Measurements from ENCODE around the gene SLC50A1.

The SLC50A1 gene

DNA sequence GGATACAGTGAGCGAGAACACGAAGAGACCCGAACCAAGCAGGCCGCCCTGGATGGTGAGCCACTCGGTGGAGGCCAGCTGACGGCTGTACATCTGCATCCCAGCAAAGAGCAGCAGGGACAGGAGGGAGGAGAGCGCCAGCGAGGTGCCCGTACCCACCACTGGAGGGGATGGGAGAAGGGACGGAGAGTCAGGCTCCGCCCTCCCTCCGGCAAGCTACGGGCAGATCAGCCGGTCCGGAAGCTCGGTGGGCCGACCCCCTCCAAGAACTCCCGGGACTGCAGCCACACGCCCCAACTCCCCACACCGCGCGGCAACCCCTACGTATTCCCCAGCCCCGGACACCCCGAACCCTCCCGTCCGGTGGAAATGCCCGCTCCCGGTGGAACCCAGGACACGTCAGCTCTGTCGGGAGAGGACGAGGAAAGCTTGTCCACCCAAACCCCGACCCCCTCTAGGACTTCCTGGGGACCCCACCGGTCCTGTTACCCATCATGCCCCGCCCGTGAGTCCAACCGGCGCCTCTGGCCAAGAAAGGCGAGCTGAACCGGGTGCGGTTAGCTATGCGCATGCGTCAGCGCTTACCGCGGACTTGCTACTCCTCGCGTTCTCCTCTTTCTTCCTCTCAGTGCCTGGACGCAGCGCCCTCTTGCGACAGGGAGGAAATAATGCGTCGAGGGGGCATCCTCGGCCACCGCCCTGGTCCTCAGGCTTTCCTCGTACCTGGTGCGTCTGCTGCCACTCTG is 37.3 kb downstream of the SLC50A1 start, which contains the start of gene KRTCAP2:
Gene KRTCAP2, minus strand, starts transcription at position 573 of the 746 bp plus-strand sequence. Its CDS starts 80 bp downstream, at position 493.
- DNase-seq: peak; percentile 89

DNA sequence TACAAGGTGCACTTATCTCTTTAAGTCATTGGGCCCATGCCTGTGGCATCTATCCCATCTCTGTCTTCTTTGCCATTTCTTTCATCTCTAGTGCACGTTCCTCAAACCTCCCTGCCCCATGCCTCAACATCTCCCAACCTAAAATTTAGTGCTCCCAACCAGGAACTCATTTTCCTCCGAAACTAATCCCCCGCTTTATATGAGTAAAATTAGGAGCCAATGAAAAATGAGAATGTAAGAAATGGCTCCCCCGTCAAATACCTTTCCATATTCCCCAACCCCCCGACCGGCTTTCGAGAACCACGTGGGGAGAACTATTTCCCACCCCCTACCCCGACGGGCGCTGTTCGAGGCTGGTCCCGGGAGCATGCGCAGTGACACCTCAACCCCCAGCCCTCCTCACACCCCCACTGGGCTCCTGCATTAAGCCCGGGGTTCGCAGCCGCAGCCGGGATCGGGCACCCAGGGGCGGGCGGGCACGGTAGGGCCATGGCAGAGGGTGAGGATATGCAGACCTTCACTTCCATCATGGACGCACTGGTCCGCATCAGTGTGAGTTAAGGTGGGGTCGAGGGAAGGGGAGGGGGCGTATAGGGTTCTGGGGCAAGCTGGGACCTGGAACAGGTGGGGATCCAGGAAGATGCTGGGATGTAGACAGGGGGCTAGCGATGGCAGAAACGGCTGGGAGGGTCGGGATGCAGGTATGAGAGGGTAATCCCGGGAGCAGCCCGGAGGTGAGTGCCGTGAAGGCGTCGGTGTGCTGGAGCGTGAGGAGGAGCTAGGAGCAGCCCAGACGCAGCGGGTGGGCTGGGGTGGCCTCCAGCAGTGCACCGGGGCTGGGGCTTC is 38.0 kb downstream of the SLC50A1 start, which contains the start of gene TRIM46:
Gene TRIM46, plus strand, starts transcription at position 372 of the 846 bp plus-strand sequence. Its CDS starts 118 bp downstream, at position 490.
- peak; percentile 59 for DNase-seq

DNA sequence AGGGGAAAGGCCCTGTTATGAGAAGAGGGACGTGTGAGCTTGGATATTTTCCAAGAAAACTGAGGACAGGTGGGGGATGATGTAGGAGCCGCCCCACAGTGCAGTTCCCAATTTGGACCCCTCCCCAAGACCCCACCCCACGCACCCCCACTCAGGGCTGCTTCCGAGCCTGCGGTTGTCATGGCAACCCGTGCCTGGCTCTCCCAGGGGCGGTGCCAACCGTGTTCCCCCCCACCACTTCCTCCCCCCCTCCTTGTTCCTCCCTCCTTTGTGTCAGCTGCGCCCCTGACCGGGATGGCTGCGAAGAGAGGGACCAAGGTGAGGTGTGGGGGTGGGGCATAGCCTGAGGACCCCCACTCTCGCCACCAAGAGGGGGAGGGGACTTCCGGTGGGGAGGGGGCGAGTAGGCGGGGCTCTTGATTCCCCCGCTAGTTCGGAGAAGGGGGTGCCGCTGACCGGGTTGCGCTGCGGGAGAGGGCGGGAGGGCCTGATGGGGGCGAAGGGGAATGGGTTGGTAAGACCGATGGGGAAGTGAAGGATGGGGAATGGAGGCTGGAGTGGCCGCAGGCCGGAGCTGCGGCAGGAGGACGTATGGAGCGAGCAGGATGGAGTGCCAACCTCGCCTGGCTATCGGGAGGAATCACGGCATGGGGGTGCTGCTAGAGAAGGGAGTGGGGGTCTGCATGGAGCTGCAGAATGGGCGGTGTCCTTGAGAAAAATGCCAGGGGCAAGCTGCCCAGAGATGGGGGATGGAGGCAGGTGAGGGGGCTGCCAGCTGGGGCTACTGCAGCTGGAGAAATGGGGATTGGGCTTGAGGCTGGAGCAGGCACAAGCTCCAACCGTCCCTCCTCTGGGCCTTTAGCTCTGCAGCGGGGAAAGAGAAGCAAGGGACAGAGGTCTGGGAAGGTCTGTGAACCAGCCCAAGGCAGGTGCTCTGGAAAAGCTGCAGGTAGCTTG is 39.0 kb downstream of the SLC50A1 start:
- peak; percentile 59 for DNase-seq

DNA sequence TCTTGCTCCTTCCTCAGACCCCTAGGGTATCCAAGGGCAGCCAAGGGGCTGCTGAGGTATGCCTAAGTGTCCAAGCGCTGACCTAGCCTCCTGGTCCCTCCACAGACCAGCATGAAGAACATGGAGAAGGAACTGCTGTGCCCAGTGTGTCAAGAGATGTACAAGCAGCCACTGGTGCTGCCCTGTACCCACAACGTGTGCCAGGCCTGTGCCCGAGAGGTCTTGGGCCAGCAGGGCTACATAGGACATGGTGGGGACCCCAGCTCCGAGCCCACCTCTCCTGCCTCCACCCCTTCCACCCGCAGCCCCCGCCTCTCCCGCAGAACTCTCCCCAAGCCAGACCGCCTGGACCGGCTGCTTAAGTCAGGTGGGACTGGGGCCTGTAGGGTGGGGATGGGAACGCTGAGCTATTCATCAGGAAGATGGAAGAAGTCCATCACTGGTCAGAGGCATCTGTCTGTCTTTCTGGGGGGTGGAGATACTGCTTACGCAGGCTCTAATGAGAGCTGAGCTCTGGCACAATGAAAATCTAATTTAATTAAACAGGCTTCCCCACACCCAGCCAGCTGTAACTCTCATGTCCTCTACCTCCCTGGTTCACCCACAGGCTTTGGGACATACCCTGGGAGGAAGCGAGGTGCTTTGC is 39.8 kb downstream of the SLC50A1 start:
- DNase-seq: no peak

DNA sequence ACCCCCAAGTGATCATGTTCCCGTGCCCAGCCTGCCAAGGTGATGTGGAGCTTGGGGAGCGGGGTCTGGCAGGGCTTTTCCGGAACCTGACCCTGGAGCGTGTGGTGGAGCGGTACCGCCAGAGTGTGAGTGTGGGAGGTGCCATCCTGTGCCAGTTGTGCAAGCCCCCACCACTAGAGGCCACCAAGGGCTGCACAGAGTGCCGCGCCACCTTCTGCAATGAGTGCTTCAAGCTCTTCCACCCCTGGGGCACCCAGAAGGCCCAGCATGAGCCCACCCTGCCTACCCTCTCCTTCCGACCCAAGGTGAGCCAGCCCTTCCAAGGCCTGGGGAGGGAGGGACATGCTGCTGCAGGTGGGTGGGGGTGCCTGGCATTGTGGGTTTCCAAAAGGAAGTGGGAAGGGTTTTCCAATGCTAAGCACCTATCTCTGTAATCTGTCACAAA is 40.3 kb downstream of the SLC50A1 start:
- DNase-seq: no peak

DNA sequence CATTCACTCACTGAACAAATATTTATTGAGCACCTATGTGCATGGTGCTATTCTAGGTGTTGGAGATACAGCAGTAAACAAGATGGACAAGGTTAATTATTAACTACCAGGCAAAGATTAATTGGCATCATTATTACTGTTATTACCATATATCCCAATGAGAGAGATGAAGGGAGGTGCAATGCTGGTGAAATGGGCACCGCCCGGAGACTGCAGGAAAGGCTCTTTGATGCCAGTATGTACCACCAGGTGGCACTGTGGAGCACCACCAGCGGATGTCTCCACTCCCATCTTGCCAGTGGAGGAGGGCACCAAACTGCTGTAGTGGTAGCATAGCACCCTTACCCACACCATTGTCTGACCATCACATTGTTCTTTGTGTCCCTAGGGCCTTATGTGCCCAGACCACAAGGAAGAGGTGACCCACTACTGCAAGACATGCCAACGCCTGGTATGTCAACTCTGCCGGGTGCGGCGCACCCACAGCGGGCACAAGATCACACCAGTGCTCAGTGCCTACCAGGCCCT is 41.0 kb downstream of the SLC50A1 start:
- DNase-seq: peak; percentile 30

DNA sequence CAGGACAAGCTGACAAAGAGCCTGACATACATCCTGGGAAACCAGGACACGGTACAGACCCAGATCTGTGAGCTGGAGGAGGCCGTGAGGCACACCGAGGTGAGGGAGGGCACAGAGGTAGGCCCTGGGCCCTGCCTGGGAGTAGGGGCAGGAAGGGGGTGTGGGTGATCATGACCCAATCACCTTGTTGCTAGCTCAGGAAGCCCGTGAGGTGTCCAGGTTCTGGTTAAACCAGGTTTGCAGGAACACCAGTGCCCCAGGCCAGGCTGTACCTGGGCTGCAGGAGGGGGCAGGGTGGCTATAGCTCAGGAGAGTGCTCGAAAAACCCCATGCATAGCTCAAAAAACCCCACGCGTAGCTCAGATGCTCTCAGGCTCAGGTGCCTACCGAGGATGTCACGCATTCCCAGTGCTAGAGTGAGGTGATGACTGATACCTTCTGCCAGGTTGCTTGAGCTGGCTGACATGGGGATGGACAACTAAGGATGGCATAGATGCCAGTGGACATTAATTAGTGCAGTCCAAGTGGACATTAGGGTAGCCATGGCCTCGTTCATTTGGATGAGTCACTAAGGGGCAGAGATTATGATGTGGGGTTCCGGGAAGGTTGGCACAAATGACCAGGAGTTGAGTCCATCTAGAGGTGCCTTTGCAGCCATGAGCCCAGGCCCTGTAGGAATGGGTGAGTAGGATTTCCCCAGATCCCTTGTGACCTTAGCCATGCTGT is 41.7 kb downstream of the SLC50A1 start:
- no peak for DNase-seq

DNA sequence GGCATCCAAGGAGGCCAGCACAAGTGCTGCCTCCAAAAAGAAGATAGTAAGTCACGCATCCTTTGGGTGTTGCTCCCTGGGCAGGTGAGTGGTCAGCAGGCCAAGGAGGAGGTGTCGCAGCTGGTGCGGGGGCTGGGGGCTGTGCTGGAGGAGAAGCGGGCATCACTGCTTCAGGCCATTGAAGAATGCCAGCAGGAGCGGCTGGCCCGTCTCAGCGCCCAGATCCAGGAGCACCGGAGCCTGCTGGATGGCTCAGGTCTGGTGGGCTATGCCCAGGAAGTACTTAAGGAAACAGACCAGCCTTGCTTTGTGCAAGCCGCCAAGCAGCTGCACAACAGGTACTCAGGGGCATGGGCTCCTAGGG is 42.2 kb downstream of the SLC50A1 start:
- no peak for DNase-seq

DNA sequence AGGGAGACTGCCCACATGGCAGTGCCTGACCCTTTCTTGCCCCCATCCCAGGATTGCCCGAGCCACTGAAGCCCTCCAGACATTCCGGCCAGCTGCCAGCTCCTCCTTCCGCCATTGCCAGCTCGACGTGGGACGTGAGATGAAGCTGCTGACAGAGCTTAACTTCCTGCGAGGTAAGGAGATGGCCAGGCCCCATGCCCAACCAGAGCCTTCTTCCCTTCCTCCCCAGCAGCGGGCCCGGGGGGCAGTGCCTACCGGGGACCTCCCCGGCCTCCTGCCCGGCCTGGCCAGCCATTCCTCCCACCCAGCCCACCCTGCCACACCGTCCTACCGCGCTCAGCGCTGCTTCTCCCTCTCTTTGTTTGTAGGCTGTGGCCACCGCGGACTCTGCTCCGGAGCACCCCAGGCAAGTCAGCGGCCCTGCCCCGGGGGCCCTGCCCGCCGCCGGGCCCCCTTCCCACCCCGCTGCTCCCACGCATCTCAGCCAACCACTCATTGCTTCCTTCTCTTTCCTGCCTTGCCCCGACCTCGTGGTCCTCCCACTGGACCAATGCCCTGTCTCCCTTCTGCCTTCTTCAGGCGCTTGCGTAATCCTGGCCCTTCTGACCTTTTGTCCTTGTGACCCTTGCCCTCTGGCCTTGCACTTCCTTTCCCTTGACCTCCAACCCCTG is 42.9 kb downstream of the SLC50A1 start:
- DNase-seq: no peak

DNA sequence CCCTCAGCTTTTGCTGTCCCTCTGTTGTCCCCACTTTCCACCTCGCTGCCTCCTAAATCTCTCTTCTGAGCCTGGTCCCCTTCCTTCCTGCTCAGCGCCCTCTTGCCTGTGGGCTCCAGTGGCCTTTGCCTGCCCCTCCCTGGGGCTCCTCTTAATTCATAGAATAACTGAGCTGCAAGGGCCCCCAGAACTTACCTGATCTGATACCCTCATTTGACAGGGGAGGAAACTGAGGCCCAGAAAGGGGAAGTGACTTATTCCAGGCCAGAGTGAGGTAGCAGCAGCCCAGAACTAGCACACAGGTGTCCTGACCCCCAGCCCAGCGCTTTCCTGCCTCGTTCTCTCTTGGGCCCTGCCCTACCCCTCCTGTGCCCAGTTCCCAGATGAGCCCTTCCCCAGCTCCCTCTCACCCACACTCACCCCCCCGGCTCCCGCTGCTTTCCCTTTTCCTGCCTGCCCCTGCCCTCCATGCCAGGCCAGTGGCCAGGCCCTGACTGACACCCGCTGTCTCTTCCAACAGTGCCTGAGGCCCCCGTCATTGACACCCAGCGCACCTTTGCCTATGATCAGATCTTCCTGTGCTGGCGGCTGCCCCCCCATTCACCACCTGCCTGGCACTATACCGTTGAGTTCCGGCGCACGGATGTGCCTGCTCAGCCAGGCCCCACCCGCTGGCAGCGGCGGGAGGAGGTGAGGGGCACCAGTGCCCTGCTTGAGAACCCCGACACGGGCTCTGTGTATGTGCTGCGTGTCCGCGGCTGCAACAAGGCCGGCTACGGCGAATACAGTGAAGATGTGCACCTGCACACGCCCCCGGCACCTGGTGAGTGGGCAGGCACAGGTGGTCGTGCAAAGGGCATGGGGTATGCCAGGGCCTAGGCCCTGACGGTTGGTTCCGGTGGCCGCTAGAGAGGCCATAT is 43.7 kb downstream of the SLC50A1 start:
- no peak for DNase-seq

DNA sequence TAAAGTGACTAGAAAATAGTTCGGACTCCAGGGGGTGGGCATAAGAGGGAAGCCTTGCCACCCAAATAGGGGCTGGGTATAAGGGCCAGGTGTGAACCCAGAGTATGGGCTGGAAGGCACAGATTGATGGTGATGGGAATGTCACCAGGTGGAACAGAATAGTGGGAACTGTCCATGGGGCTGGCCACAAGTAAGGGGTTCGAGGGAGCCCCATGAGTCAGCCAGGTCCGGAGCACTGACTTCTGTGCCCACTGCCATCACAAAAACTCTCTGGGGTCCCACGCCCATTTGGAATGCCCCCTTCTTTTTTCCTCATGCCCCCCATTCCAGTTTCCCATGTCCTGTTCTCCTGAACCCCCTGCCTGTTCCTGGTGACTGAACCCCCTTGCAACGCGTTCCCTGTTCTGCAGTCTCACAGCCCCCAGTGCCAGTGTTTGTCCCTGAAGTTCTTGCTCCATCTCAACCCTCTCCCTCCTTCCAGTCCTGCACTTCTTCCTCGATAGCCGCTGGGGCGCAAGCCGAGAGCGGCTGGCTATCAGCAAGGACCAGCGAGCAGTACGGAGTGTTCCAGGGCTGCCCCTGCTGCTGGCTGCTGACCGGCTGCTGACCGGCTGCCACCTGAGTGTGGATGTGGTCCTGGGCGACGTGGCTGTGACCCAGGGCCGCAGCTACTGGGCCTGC is 45.9 kb downstream of the SLC50A1 start:
- DNase-seq: no peak

DNA sequence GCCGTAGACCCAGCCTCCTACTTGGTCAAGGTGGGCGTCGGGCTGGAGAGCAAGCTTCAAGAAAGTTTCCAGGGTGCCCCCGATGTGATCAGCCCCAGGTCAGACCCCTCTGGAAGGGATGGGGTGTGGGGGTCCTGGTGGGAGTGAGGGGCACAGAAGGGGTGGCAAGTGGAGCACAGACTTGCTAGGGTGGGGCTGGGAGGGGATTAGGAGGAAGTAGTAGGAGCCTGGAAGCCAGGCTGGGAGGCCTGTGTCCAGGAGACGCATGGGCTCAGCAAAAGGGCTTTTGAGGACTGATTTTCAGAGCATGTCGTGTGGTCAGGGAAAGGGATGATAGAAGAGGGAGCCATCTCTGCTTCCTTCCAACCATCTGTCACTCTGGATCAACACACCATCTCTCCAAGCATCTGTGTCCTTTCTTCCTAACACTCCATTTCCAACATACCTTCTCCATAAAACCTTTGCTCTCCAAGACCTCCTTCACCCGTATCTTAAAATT is 46.4 kb downstream of the SLC50A1 start:
- no peak for DNase-seq

DNA sequence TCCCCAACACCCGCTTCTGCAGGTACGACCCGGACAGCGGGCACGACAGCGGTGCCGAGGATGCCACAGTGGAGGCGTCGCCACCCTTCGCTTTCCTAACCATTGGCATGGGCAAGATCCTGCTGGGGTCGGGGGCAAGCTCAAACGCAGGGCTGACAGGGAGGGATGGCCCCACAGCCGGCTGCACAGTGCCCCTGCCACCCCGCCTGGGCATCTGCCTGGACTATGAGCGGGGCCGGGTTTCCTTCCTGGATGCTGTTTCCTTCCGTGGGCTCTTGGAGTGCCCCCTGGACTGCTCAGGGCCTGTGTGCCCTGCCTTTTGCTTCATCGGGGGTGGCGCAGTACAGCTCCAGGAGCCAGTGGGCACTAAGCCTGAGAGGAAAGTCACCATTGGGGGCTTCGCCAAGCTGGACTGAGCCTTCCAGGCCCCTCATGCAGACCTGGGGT is 48.1 kb downstream of the SLC50A1 start:
- DNase-seq: no peak

DNA sequence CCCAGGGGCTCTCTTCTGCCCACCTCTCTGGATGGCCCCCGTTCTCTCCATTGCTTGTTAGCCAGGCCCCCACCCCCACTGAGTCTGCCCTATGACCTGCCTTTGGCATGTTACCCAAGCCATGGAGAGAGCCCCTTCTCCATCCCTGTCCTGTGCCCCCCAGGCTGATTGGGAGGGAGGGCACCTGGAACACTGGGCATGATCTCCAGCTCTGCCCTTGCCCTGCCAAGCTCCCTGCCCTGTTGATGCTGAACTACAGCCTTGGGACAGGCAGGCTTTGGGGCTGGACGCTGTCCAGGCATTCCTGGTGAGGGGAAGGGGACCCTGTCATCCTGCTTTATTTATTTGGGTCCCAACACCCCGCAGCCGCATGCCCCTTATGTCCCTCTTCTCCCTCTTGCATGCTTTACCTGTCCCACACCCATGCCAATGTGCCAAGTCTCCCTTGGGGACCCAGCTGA is 48.7 kb downstream of the SLC50A1 start:
- DNase-seq: no peak

DNA sequence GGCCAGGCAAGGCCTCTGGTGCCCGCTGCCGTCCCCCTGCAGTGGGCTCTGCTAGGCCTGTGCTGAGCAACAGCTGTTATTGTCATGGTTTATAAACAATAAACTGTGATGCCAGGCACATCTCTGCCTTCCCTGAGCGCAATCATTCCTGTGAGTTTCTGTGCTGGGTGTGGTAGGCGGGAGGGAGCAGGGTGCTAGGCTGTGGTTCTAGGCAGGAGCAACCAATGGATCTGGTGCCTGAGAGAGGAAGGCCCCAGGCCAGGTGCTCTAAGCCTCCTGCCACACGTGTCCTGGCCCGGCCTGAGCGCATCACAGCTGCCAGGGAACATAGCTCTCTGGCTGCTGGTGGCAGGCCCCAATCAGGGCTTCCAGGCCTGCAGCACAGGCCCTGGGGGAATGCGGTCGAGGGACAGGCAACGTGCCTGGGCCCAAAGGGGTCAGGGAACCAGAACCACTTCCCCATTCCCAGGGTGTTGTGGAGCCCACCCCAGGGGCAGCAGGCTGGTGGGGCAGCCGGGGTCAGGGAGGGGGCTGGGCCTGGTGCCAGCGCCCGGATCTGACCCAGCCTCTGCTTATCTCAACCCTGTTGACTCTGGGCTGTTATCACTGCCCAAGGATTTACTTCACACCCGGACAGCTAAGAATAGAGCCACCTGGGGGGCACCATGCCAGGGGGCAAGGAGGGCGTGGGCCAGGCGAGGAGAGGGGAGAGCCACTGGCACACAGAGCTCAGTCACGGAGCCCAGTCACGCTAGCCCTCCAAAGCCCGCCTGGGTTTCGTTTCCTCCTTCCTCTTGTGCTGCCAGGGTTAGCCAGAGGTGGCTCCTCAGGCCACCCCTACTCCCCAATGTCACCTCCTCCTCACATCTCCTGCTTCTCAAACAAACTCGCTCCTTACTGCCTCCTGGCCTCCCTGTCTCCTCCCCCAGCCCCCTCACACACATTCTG is 49.5 kb downstream of the SLC50A1 start:
- DNase-seq: no peak

DNA sequence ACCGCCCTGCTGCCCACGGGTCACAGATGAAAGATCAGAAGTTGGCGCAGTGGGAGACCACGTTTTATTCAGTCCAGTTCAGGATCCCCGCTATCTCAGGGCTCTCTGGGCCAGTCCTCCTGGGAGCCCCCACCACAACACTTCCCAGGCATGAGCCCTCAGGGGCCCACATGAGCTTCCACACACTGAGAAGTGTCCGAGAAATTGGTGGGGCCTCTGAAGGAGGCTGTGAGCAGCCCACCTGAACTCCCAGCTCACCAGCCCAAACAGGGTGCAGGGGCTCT is 50.1 kb downstream of the SLC50A1 start:
- DNase-seq: no peak

DNA sequence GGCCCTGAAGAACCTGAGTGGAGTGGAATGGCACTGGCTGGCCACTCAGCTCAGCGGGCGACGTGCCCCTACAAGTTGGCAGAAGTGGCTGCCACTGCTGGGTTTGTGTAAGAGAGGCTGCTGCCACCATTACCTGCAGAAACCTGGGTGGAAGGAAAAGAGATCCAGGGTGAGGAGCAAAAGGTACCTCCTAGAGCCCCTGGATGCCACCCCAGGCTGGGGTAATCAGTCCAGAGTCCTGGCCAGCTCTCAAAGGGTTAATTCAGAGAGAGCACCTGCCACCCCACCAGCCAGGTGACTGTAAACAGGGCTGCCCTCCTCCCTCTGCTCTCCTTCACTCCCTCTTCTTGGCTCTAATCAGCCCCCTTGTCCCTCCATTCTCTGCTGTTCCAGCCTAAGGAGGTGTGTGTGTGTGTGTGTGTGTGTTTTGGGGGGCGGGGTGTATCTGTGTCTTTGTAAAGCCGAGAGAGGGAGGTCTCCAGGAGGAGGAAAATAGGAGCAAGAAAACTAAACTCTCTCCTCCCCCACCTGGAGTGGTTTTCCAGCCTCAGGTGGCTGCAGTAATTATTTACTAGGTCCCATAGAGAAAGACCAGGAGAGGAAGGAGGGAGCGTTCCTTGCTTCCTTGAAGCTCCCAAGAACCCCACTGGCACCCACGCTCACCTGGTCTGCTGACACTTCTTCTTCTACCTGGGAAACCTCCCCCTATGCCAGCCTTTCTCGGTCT is 50.6 kb downstream of the SLC50A1 start:
- peak; percentile 52 for DNase-seq

Data from NCI-H510A (cell line).